WTC11 (cell line): Measurements from ENCODE around the gene SYNE3. TPM values are rescaled to one million over a fixed set of nuclear protein-coding genes. Genes with fewer than 3 reads are reported as not detected.

ENCODE experiments used
- ATAC-seq: fragments of 200-7000 bp; cut with Tn5 transposase; 2 replicates; pipeline ENCODE4 v1.10.0; 2021; ENCODE audit warnings: mild to moderate bottlenecking, moderate library complexity
- CTCF ChIA-PET: fragments of 300-600 bp; sonication (Branson Sonifier 250); formaldehyde crosslinking; loops from one replicate; lab custom pipeline; 2021; ENCODE audit warnings: antibody characterized with exemption; lab: Charles Lee
- POLR2A ChIA-PET: fragments of 350-600 bp; sonication (Branson Sonifier 250); formaldehyde crosslinking; loops from one replicate; lab custom pipeline; 2021; ENCODE audit warnings: antibody characterized with exemption; lab: Charles Lee
- DNase-seq: peaks from one replicate; pipeline ENCODE4 v3.0.0; 2021; ENCODE audit warnings: low spot score
- H3K27ac Mint-ChIP-seq: 2 replicates; pipeline ENCODE4 v1.8.0; 2021; ENCODE audit warnings: mixed read lengths
- H3K27me3 Mint-ChIP-seq: 2 replicates; pipeline ENCODE4 v1.8.0; 2021; ENCODE audit warnings: low read depth, mild to moderate bottlenecking, moderate library complexity, mixed read lengths
- H3K36me3 Mint-ChIP-seq: 2 replicates; pipeline ENCODE4 v1.8.0; 2021; ENCODE audit warnings: mixed read lengths
- H3K4me1 Mint-ChIP-seq: 2 replicates; pipeline ENCODE4 v1.8.0; 2022; ENCODE audit warnings: mixed read lengths
- H3K4me3 Mint-ChIP-seq: 2 replicates; pipeline ENCODE4 v1.8.0; 2021; ENCODE audit warnings: mild to moderate bottlenecking, moderate library complexity, mixed read lengths
- H3K9me3 Mint-ChIP-seq: 2 replicates; pipeline ENCODE4 v1.8.0; 2021; ENCODE audit warnings: mixed read lengths
- AFF4 ChIP-seq: sonication (generic); formaldehyde crosslinking; IDR thresholded peaks from 2 replicates; pipeline ENCODE4 v1.8.1; 2023; ENCODE audit warnings: mild to moderate bottlenecking, missing genetic modification reagents, borderline replicate concordance
- CREM ChIP-seq: sonication (generic); formaldehyde crosslinking; IDR thresholded peaks from 2 replicates; pipeline ENCODE4 v1.8.1; 2022; ENCODE audit warnings: mild to moderate bottlenecking, missing genetic modification reagents, moderate library complexity
- ETV6 ChIP-seq: sonication (generic); formaldehyde crosslinking; IDR thresholded peaks from 2 replicates; pipeline ENCODE4 v1.8.1; 2022; ENCODE audit warnings: mild to moderate bottlenecking, missing genetic modification reagents
- FOXJ3 ChIP-seq: sonication (generic); formaldehyde crosslinking; IDR thresholded peaks from 2 replicates; pipeline ENCODE4 v1.9.0; 2021; ENCODE audit warnings: missing genetic modification reagents, mild to moderate bottlenecking, borderline replicate concordance
- IRF1 ChIP-seq: sonication (generic); formaldehyde crosslinking; IDR thresholded peaks from 2 replicates; pipeline ENCODE4 v1.8.0; 2023; ENCODE audit warnings: missing genetic modification reagents
- NR3C1 ChIP-seq: sonication (generic); formaldehyde crosslinking; conservative IDR thresholded peaks from 2 replicates; pipeline ENCODE4 v1.8.1; 2023; ENCODE audit warnings: low read depth, mild to moderate bottlenecking, missing genetic modification reagents
- OVOL2 ChIP-seq: fragments of 250-450 bp; sonication (Bioruptor Pico); IDR thresholded peaks from 2 replicates; pipeline ENCODE4 v1.9.0; 2021; ENCODE audit warnings: mild to moderate bottlenecking, borderline replicate concordance
- RORB ChIP-seq: fragments of 250-450 bp; sonication (Bioruptor Pico); IDR thresholded peaks from 2 replicates; pipeline ENCODE4 v1.9.0; 2021; ENCODE audit warnings: mild to moderate bottlenecking
- SOX15 ChIP-seq: fragments of 250-450 bp; sonication (Bioruptor Pico); IDR thresholded peaks from 2 replicates; pipeline ENCODE4 v1.9.0; 2021; ENCODE audit warnings: mild to moderate bottlenecking
- TEAD4 ChIP-seq: sonication (generic); formaldehyde crosslinking; IDR thresholded peaks from 2 replicates; pipeline ENCODE4 v1.8.0; 2022; ENCODE audit warnings: mild to moderate bottlenecking, missing genetic modification reagents
- ZNF219 ChIP-seq: sonication (generic); formaldehyde crosslinking; IDR thresholded peaks from 2 replicates; pipeline ENCODE4 v1.8.0; 2023; ENCODE audit warnings: missing genetic modification reagents, mild to moderate bottlenecking, borderline replicate concordance
- ZNF317 ChIP-seq: sonication (generic); formaldehyde crosslinking; IDR thresholded peaks from 2 replicates; pipeline ENCODE4 v1.8.1; 2023; ENCODE audit warnings: low read depth, mild to moderate bottlenecking, moderate library complexity, missing genetic modification reagents, borderline replicate concordance
- ZNF396 ChIP-seq: fragments of 250-450 bp; sonication (Bioruptor Pico); IDR thresholded peaks from 2 replicates; pipeline ENCODE4 v1.8.0; 2021; ENCODE audit warnings: mild to moderate bottlenecking, moderate library complexity, borderline replicate concordance
- total RNA-seq: library from RNA; stranded (reverse); gene quantifications from 3 replicates; pipeline ENCODE4 v1.2.3, GENCODE V29; 2021
- TF ChIP-seq, protein P1 (sequence below): sonication (generic); formaldehyde crosslinking; IDR thresholded peaks from 2 replicates; pipeline ENCODE4 v1.8.1; 2022; ENCODE audit warnings: mild to moderate bottlenecking, moderate library complexity, missing genetic modification reagents
- TF ChIP-seq, protein P2 (sequence below): fragments of 250-450 bp; sonication (Bioruptor Pico); IDR thresholded peaks from 2 replicates; pipeline ENCODE4 v1.9.0; 2021; ENCODE audit warnings: mild to moderate bottlenecking
- TF ChIP-seq, protein P3 (sequence below): sonication (generic); formaldehyde crosslinking; IDR thresholded peaks from 2 replicates; pipeline ENCODE4 v1.8.0; 2022; ENCODE audit warnings: mild to moderate bottlenecking, missing genetic modification reagents
- TF ChIP-seq, protein P4 (sequence below): fragments of 250-450 bp; sonication (Bioruptor Pico); IDR thresholded peaks from 2 replicates; pipeline ENCODE4 v1.8.0; 2021; ENCODE audit warnings: mild to moderate bottlenecking
- TF ChIP-seq, protein P5 (sequence below): sonication (generic); formaldehyde crosslinking; IDR thresholded peaks from 2 replicates; pipeline ENCODE4 v1.8.0; 2022; ENCODE audit warnings: missing genetic modification reagents
- TF ChIP-seq, protein P6 (sequence below): sonication (generic); formaldehyde crosslinking; IDR thresholded peaks from 2 replicates; pipeline ENCODE4 v1.8.1; 2023; ENCODE audit warnings: mild to moderate bottlenecking, missing genetic modification reagents, moderate library complexity

SYNE3 gene
- total RNA-seq, 1 experiment from 2014 or later = 0.24 TPM

GRCh38 chr14:95544588-95544987 is 28.1 kb upstream of the SYNE3 start:
- H3K36me3 Mint-ChIP-seq = peaks cover 11% of the 10 kb centered on the region
- no peak for TF ChIP-seq ZNF219
- TF ChIP-seq OVOL2 (CRISPR knock-in tag) = no peak
- TF ChIP-seq ZNF396 = no peak
- TF ChIP-seq ZNF317 (CRISPR knock-in tag) = no peak
- no peak for TF ChIP-seq ETV6 (CRISPR knock-in tag)
- TF ChIP-seq, protein P1, sequence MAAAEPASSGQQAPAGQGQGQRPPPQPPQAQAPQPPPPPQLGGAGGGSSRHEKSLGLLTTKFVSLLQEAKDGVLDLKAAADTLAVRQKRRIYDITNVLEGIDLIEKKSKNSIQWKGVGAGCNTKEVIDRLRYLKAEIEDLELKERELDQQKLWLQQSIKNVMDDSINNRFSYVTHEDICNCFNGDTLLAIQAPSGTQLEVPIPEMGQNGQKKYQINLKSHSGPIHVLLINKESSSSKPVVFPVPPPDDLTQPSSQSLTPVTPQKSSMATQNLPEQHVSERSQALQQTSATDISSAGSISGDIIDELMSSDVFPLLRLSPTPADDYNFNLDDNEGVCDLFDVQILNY (CRISPR knock-in tag) = no peak
- TF ChIP-seq CREM (CRISPR knock-in tag) = no peak
- TF ChIP-seq, protein P2, sequence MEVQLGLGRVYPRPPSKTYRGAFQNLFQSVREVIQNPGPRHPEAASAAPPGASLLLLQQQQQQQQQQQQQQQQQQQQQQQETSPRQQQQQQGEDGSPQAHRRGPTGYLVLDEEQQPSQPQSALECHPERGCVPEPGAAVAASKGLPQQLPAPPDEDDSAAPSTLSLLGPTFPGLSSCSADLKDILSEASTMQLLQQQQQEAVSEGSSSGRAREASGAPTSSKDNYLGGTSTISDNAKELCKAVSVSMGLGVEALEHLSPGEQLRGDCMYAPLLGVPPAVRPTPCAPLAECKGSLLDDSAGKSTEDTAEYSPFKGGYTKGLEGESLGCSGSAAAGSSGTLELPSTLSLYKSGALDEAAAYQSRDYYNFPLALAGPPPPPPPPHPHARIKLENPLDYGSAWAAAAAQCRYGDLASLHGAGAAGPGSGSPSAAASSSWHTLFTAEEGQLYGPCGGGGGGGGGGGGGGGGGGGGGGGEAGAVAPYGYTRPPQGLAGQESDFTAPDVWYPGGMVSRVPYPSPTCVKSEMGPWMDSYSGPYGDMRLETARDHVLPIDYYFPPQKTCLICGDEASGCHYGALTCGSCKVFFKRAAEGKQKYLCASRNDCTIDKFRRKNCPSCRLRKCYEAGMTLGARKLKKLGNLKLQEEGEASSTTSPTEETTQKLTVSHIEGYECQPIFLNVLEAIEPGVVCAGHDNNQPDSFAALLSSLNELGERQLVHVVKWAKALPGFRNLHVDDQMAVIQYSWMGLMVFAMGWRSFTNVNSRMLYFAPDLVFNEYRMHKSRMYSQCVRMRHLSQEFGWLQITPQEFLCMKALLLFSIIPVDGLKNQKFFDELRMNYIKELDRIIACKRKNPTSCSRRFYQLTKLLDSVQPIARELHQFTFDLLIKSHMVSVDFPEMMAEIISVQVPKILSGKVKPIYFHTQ = no peak
- no peak for TF ChIP-seq TEAD4
- TF ChIP-seq, protein P3, sequence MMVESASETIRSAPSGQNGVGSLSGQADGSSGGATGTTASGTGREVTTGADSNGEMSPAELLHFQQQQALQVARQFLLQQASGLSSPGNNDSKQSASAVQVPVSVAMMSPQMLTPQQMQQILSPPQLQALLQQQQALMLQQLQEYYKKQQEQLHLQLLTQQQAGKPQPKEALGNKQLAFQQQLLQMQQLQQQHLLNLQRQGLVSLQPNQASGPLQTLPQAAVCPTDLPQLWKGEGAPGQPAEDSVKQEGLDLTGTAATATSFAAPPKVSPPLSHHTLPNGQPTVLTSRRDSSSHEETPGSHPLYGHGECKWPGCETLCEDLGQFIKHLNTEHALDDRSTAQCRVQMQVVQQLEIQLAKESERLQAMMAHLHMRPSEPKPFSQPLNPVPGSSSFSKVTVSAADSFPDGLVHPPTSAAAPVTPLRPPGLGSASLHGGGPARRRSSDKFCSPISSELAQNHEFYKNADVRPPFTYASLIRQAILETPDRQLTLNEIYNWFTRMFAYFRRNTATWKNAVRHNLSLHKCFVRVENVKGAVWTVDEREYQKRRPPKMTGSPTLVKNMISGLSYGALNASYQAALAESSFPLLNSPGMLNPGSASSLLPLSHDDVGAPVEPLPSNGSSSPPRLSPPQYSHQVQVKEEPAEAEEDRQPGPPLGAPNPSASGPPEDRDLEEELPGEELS (CRISPR knock-in tag) = no peak
- no peak for TF ChIP-seq IRF1 (CRISPR knock-in tag)
- no peak for TF ChIP-seq NR3C1
- ChIA-PET CTCF (no interaction called here), POLR2A (interaction anchor here (1.0 kb wide), 1 partner anchor 10 kb away, joined by 4 read pairs; the partner anchor contains the start of gene GLRX5)
- H3K27me3 Mint-ChIP-seq = no peaks in the 10 kb centered on the region
- peaks cover 4% of the 10 kb centered on the region; the same call in 1 of the 2 replicates for H3K4me1 Mint-ChIP-seq
- H3K27ac Mint-ChIP-seq = no peak overlapping the region
- H3K9me3 Mint-ChIP-seq = peaks cover 5% of the 10 kb centered on the region
- no peak overlapping the region for H3K4me3 Mint-ChIP-seq
- DNase-seq (no peak), ATAC-seq (no peak)

- H3K36me3 Mint-ChIP-seq = peaks cover 6% of the 10 kb centered on the region; the same call in 1 of the 2 replicates
- peaks cover 8% of the 10 kb centered on the region for H3K4me1 Mint-ChIP-seq
- no peaks in the 10 kb centered on the region for H3K27me3 Mint-ChIP-seq
- ChIA-PET CTCF (no interaction called here), POLR2A (interaction anchor here (0.9 kb wide), 1 partner anchor 8 kb away, joined by 3 read pairs; the partner anchor contains the start of gene GLRX5)
- H3K4me3 Mint-ChIP-seq = no peak overlapping the region
- ATAC-seq (no peak), DNase-seq (no peak)
- no peak overlapping the region for H3K27ac Mint-ChIP-seq
- H3K9me3 Mint-ChIP-seq = no peaks in the 10 kb centered on the region
- TF ChIP-seq, protein P4, sequence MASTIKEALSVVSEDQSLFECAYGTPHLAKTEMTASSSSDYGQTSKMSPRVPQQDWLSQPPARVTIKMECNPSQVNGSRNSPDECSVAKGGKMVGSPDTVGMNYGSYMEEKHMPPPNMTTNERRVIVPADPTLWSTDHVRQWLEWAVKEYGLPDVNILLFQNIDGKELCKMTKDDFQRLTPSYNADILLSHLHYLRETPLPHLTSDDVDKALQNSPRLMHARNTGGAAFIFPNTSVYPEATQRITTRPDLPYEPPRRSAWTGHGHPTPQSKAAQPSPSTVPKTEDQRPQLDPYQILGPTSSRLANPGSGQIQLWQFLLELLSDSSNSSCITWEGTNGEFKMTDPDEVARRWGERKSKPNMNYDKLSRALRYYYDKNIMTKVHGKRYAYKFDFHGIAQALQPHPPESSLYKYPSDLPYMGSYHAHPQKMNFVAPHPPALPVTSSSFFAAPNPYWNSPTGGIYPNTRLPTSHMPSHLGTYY = no peak
- TF ChIP-seq, protein P5, sequence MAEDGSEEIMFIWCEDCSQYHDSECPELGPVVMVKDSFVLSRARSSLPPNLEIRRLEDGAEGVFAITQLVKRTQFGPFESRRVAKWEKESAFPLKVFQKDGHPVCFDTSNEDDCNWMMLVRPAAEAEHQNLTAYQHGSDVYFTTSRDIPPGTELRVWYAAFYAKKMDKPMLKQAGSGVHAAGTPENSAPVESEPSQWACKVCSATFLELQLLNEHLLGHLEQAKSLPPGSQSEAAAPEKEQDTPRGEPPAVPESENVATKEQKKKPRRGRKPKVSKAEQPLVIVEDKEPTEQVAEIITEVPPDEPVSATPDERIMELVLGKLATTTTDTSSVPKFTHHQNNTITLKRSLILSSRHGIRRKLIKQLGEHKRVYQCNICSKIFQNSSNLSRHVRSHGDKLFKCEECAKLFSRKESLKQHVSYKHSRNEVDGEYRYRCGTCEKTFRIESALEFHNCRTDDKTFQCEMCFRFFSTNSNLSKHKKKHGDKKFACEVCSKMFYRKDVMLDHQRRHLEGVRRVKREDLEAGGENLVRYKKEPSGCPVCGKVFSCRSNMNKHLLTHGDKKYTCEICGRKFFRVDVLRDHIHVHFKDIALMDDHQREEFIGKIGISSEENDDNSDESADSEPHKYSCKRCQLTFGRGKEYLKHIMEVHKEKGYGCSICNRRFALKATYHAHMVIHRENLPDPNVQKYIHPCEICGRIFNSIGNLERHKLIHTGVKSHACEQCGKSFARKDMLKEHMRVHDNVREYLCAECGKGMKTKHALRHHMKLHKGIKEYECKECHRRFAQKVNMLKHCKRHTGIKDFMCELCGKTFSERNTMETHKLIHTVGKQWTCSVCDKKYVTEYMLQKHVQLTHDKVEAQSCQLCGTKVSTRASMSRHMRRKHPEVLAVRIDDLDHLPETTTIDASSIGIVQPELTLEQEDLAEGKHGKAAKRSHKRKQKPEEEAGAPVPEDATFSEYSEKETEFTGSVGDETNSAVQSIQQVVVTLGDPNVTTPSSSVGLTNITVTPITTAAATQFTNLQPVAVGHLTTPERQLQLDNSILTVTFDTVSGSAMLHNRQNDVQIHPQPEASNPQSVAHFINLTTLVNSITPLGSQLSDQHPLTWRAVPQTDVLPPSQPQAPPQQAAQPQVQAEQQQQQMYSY (CRISPR knock-in tag) = no peak
- no peak for TF ChIP-seq SOX15 (CRISPR knock-in tag)
- no peak for TF ChIP-seq FOXJ3
- TF ChIP-seq RORB (CRISPR knock-in tag) = no peak
- no peak for TF ChIP-seq AFF4 (CRISPR knock-in tag)
- TF ChIP-seq, protein P6, sequence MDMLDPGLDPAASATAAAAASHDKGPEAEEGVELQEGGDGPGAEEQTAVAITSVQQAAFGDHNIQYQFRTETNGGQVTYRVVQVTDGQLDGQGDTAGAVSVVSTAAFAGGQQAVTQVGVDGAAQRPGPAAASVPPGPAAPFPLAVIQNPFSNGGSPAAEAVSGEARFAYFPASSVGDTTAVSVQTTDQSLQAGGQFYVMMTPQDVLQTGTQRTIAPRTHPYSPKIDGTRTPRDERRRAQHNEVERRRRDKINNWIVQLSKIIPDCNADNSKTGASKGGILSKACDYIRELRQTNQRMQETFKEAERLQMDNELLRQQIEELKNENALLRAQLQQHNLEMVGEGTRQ (CRISPR knock-in tag) = no peak
These were observed 26.6 kb upstream of the SYNE3 start for GRCh38 chr14:95543021-95543420.
